Measurements from ENCODE around the gene HLX. TPM values are rescaled to one million over a fixed set of nuclear protein-coding genes. Genes with fewer than 3 reads are reported as not detected.

Gene HLX
- total RNA-seq, 1 donor from 2014 or later = 3.2 TPM

DNA sequence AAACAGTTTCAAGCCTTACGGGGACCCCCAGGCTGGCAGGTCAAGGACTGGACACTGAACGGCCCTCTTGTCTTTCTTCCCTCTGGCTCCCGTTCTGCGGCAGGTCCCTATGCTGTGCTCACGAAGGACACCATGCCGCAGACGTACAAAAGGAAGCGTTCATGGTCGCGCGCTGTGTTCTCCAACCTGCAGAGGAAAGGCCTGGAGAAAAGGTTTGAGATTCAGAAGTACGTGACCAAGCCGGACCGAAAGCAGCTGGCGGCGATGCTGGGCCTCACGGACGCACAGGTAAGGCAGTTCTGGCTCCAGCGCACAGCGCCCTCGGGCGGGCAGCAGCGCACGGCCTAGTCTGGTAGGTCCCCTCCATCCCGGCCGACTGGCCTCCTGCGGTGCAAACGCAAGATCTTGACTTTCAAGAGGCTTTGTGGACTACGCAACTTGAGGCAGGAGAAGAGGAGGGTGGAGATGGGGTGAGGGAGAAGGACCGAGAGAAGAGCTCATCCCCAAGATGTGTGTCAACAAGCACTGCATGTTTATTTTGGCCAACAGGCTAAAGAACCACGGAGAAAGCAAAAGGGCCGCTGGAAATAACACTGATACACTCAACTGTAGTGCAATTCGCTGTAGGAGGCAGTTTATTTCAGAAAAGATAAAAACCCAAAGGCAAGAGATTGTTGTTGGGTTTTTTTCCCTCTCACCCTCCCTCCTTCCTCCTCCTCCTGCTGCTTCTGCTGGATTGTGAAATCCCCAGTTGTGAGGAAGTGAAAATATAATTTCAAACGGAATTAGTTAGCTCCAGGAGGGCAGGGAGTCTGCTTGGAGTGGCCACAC is 3.0 kb downstream of the HLX start:
- intact Hi-C loops (cut with micrococcal nuclease) = loop anchor here (10.0 kb wide), 1 partner anchor 1707 kb away; the partner anchor contains the start of gene LYPLAL1
- TF ChIP-seq, protein P1, sequence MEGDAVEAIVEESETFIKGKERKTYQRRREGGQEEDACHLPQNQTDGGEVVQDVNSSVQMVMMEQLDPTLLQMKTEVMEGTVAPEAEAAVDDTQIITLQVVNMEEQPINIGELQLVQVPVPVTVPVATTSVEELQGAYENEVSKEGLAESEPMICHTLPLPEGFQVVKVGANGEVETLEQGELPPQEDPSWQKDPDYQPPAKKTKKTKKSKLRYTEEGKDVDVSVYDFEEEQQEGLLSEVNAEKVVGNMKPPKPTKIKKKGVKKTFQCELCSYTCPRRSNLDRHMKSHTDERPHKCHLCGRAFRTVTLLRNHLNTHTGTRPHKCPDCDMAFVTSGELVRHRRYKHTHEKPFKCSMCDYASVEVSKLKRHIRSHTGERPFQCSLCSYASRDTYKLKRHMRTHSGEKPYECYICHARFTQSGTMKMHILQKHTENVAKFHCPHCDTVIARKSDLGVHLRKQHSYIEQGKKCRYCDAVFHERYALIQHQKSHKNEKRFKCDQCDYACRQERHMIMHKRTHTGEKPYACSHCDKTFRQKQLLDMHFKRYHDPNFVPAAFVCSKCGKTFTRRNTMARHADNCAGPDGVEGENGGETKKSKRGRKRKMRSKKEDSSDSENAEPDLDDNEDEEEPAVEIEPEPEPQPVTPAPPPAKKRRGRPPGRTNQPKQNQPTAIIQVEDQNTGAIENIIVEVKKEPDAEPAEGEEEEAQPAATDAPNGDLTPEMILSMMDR (IDR thresholded peaks at IDR 0.05) = no peak
- ATAC-seq (ENCODE audit: low read depth) (no peak), DNase-seq (no peak)
- no peak overlapping the region for H3K27ac Mint-ChIP-seq
- H3K36me3 Mint-ChIP-seq (ENCODE audit: low read depth) = peaks cover 33% of the 10 kb centered on the region
- H3K27me3 Mint-ChIP-seq = peaks cover 12% of the 10 kb centered on the region
- H3K9me3 Mint-ChIP-seq = no peaks in the 10 kb centered on the region
- H3K4me3 Mint-ChIP-seq = no peak overlapping the region
- peaks cover 42% of the 10 kb centered on the region for H3K4me1 Mint-ChIP-seq
- POLR2A ChIA-PET = interaction anchor here (1.2 kb wide), 1 partner anchor 556 kb away, joined by 6 read pairs; no protein-coding TSS in a partner anchor
- CTCF ChIA-PET = no interaction called here

DNA sequence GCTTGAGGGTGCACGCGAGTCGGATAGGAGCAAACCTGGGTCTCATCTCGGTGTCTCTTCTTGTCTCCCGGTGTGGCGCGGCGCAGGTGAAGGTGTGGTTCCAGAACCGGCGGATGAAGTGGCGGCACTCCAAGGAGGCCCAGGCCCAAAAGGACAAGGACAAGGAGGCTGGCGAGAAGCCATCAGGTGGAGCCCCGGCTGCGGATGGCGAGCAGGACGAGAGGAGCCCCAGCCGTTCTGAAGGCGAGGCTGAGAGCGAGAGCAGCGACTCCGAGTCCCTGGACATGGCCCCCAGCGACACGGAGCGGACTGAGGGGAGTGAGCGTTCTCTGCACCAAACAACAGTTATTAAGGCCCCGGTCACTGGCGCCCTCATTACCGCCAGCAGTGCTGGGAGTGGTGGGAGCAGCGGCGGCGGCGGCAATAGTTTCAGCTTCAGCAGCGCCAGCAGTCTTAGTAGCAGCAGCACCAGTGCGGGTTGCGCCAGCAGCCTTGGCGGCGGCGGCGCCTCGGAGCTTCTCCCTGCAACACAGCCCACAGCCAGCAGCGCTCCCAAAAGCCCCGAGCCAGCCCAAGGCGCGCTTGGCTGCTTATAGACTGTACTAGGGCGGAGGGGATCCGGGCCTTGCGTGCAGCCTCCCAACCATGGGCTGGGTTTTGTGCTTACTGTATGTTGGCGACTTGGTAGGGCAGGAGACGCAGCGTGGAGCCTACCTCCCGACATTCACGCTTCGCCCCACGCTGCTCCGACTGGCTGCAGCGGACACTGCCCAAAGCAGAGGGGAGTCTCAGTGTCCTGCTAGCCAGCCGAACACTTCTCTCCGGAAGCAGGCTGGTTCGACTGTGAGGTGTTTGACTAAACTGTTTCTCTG is 5.1 kb downstream of the HLX start:
- intact Hi-C loops (cut with micrococcal nuclease) = loop anchor here (10.0 kb wide), 1 partner anchor 1710 kb away; the partner anchor contains the start of gene LYPLAL1
- TF ChIP-seq, protein P1 (IDR thresholded peaks at IDR 0.05) = no peak
- Mint-ChIP-seq H3K9me3 (no peaks in the 10 kb centered on the region), H3K27me3 (peaks cover 26% of the 10 kb centered on the region), H3K27ac (no peak overlapping the region), H3K4me1 (peaks cover 31% of the 10 kb centered on the region), H3K36me3 (ENCODE audit: low read depth) (peaks cover 33% of the 10 kb centered on the region), H3K4me3 (no peak overlapping the region)
- ATAC-seq (ENCODE audit: low read depth) (no peak), DNase-seq (no peak)
- POLR2A ChIA-PET = no interaction called here
- CTCF ChIA-PET = interaction anchor here (1.4 kb wide), 1 partner anchor 9 kb away, joined by 6 read pairs; no protein-coding TSS in a partner anchor

DNA sequence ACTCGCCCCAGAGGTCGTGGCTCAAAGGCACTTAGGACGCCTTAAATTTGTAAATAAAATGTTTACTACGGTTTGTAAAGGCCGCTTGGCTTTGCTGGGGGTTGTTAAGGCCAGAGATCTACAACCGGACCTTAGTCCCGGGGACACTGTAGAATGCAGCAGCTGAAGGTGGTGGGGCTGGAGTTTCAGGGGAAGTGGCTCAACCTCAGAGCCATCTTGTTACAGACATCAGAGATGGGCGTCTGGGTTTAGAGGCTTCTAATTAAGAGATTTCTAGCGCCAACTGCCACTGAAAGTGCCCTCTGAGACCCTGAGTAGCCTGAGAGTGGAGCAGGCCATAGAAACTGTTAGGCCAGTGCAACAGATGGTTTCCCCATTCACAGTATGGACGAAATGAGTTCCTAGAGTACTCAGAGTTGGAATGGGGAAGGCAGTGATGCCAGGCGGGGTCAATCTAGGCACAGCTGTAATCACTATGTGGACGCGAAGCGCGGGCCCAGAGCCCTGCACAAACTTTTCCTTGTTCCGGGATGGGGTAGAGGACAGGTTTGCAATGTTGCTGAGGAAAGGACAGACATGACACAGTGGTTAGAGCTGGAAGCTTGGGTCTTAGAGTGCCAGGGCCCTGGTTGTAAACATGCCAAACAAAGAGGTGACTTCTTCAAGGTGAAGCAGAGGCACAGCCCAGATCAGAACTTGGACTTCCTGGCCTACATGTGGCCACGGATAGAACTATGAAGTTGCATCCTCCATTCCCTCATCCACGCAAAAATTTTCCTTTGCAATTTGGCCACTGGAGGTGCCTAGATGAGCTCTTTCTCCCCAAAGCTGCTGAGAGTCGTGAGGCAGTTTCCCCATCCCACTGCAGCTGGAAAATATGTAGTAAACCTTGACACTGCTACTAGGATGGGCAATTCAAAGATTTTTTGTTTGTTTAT is 6.0 kb downstream of the HLX start:
- intact Hi-C loops (cut with micrococcal nuclease) = loop anchor here (10.0 kb wide), 1 partner anchor 1710 kb away; the partner anchor contains the start of gene LYPLAL1
- H3K4me3 Mint-ChIP-seq = no peak overlapping the region
- POLR2A ChIA-PET = no interaction called here

DNA sequence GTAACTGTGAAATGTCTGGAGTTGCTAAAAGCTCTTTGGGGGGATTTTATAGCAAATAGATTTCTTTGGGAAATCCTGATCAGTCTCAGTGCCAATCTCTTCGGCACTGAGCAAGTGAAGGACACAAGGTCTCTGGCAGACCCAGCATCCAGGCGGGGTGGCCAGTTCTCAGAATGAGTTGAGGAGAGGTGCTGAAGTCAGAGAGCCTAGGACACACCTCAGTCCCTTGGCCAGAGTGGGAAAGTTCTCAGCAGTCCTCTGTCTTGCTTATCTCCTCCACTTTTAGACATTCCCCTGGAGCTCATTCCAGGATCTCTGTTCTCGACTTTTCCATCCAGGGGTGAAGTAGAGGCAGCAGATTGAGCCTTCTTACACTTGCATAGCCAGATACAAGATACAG is 6.7 kb downstream of the HLX start:
- Mint-ChIP-seq H3K4me3 (no peak overlapping the region), H3K27ac (no peak overlapping the region), H3K4me1 (peaks cover 28% of the 10 kb centered on the region), H3K27me3 (peaks cover 40% of the 10 kb centered on the region), H3K9me3 (no peaks in the 10 kb centered on the region), H3K36me3 (ENCODE audit: low read depth) (peaks cover 28% of the 10 kb centered on the region)
- intact Hi-C loops (cut with micrococcal nuclease) = loop anchor here (10.0 kb wide), 1 partner anchor 1711 kb away; the partner anchor contains the start of gene LYPLAL1
- DNase-seq = no peak
- TF ChIP-seq, protein P1 (IDR thresholded peaks at IDR 0.05) = no peak
- CTCF ChIA-PET = interaction anchor here (1.3 to 1.4 kb wide), 2 partner anchors 10 to 318 kb away, joined by 4 to 6 read pairs; no protein-coding TSS in a partner anchor
- POLR2A ChIA-PET = no interaction called here
- ATAC-seq (ENCODE audit: low read depth) = no peak

More for the DNA sequence above, 6.0 kb downstream of the HLX start:
- no peak overlapping the region for H3K27ac Mint-ChIP-seq
- CTCF ChIA-PET = interaction anchor here (1.3 to 1.4 kb wide), 2 partner anchors 10 to 318 kb away, joined by 4 to 6 read pairs; no protein-coding TSS in a partner anchor
- peaks cover 33% of the 10 kb centered on the region for H3K36me3 Mint-ChIP-seq (ENCODE audit: low read depth)
- no peak for ATAC-seq (ENCODE audit: low read depth)
- peaks cover 35% of the 10 kb centered on the region for H3K27me3 Mint-ChIP-seq
- TF ChIP-seq, protein P1 (IDR thresholded peaks at IDR 0.05) = no peak
- H3K9me3 Mint-ChIP-seq = no peaks in the 10 kb centered on the region
- peaks cover 29% of the 10 kb centered on the region for H3K4me1 Mint-ChIP-seq
- no peak for DNase-seq
